H7 (cell line): Measurements from ENCODE around the gene KHDC4. TPM values are rescaled to one million over a fixed set of nuclear protein-coding genes. Genes with fewer than 3 reads are reported as not detected.
"Not testable (repeated sequence)": the region's sequence is repeated elsewhere in the genome, so short reads cannot be mapped to it uniquely, and the experiment has no call there.

Experiments
- DNase-seq: peaks from one replicate; pipeline ENCODE4 v3.0.0; 2012
- H3K27me3 ChIP-seq: 2 replicates; pipeline ENCODE4 v1.6.0; 2011; ENCODE audit warnings: mild to moderate bottlenecking, low read length; ENCODE audit not compliant: control insufficient read depth, insufficient read depth
- H3K36me3 ChIP-seq: replicated peaks from 2 replicates; pipeline ENCODE4 v1.5.1; 2011; ENCODE audit warnings: low read length; ENCODE audit not compliant: control insufficient read depth, insufficient read depth
- H3K4me3 ChIP-seq: 2 replicates; pipeline ENCODE4 v1.5.1; 2011; ENCODE audit warnings: low read depth, mild to moderate bottlenecking, control low read depth, low read length, moderate library complexity; ENCODE audit not compliant: insufficient read depth
- total RNA-seq: library from RNA; depleted of rRNA; stranded (reverse); fragments of >200 nt; shearing (Covaris generic); gene quantifications from 2 replicates; pipeline ENCODE4 v1.2.3, GENCODE V29; 2014

The KHDC4 gene
- total RNA-seq, 1 experiment from 2014 or later = 58.4 TPM

- peaks cover 23% of the 10 kb centered on the region for H3K36me3 ChIP-seq
- no peak overlapping the region for H3K4me3 ChIP-seq
- H3K27me3 ChIP-seq = no peaks in the 10 kb centered on the region
- no peak for DNase-seq
These were observed 22.1 kb downstream of the KHDC4 start for GRCh38 chr1:155912056-155912536.

GRCh38 chr1:155911156-155912055 lies 22.8 kb downstream of the KHDC4 start, which contains the start of gene RIT1:
TSS of gene RIT1 (minus strand) at chr1:155911349. CDS start at chr1:155910761, 588 bp downstream.
- H3K27me3 ChIP-seq = no peaks in the 10 kb centered on the region
- peak within 1 kb of the TSS; percentile 73 for H3K4me3 ChIP-seq
- peaks cover 20% of the 10 kb centered on the region for H3K36me3 ChIP-seq
- peak; percentile 96 for DNase-seq

- peak; percentile 66 for DNase-seq
- Histone ChIP-seq H3K36me3 (peaks cover 17% of the 10 kb centered on the region), H3K27me3 (no peaks in the 10 kb centered on the region), H3K4me3 (peak overlapping the region; percentile 73)
These were observed 23.5 kb downstream of the KHDC4 start for GRCh38 chr1:155910621-155911121.

GRCh38 chr1:155909894-155910293 lies 24.3 kb downstream of the KHDC4 start:
- Histone ChIP-seq H3K27me3 (no peaks in the 10 kb centered on the region), H3K4me3 (no peak overlapping the region), H3K36me3 (peaks cover 19% of the 10 kb centered on the region)
- DNase-seq = no peak

- Histone ChIP-seq H3K27me3 (no peaks in the 10 kb centered on the region), H3K36me3 (peaks cover 21% of the 10 kb centered on the region), H3K4me3 (no peak overlapping the region)
- DNase-seq = no peak
These were observed 30.0 kb downstream of the KHDC4 start for GRCh38 chr1:155904261-155904660.

- Histone ChIP-seq H3K36me3 (peaks cover 19% of the 10 kb centered on the region), H3K27me3 (no peaks in the 10 kb centered on the region), H3K4me3 (no peak overlapping the region)
- DNase-seq = no peak
These were observed 34.1 kb downstream of the KHDC4 start for GRCh38 chr1:155900161-155900560.

- peaks cover 19% of the 10 kb centered on the region for H3K36me3 ChIP-seq
- DNase-seq = no peak
- H3K4me3 ChIP-seq = no peak overlapping the region
- H3K27me3 ChIP-seq = no peaks in the 10 kb centered on the region
These were observed 34.5 kb downstream of the KHDC4 start for GRCh38 chr1:155899683-155900082.

- Histone ChIP-seq H3K4me3 (no peak overlapping the region), H3K36me3 (peaks cover 13% of the 10 kb centered on the region), H3K27me3 (no peaks in the 10 kb centered on the region)
- DNase-seq = no peak
These were observed 35.3 kb downstream of the KHDC4 start for GRCh38 chr1:155898888-155899287.

- Histone ChIP-seq H3K4me3 (no peak overlapping the region), H3K36me3 (peaks cover 11% of the 10 kb centered on the region), H3K27me3 (no peaks in the 10 kb centered on the region)
- DNase-seq = no peak
These were observed 36.5 kb downstream of the KHDC4 start for GRCh38 chr1:155897746-155898145.

GRCh38 chr1:155896476-155896875 lies 37.7 kb downstream of the KHDC4 start:
- not testable (repeated sequence) for DNase-seq, H3K36me3 ChIP-seq, H3K27me3 ChIP-seq, H3K4me3 ChIP-seq

GRCh38 chr1:155895617-155896016 lies 38.6 kb downstream of the KHDC4 start:
- H3K36me3 ChIP-seq, DNase-seq, H3K27me3 ChIP-seq, H3K4me3 ChIP-seq: not testable (repeated sequence)

GRCh38 chr1:155893389-155894142 lies 40.6 kb downstream of the KHDC4 start:
- Histone ChIP-seq H3K27me3 (no peaks in the 10 kb centered on the region), H3K36me3 (no peaks in the 10 kb centered on the region), H3K4me3 (no peak overlapping the region)
- DNase-seq = no peak

- DNase-seq = no peak
- no peaks in the 10 kb centered on the region for H3K27me3 ChIP-seq
- H3K36me3 ChIP-seq = no peaks in the 10 kb centered on the region
- no peak overlapping the region for H3K4me3 ChIP-seq
These were observed 41.4 kb downstream of the KHDC4 start for GRCh38 chr1:155892796-155893195.

GRCh38 chr1:155890251-155890650 lies 44.0 kb downstream of the KHDC4 start:
- Histone ChIP-seq H3K36me3 (no peaks in the 10 kb centered on the region), H3K4me3 (no peak overlapping the region), H3K27me3 (no peaks in the 10 kb centered on the region)
- DNase-seq = no peak
